Mesangial cell (primary cell): ENCODE measurements around the gene OR6S1. TPM values are rescaled to one million over a fixed set of nuclear protein-coding genes. Genes with fewer than 3 reads are reported as not detected.

Experiments used
- total RNA-seq: library from RNA; depleted of rRNA; stranded (reverse); fragments of >200 nt; gene quantifications from 2 replicates; pipeline ENCODE4 v1.2.3, GENCODE V29; 2015

Gene OR6S1
- not detected in 2 replicates for total RNA-seq

GRCh38 chr14:20641591-20641990, at the start of gene OR6S1:
Gene OR6S1, minus strand, starts transcription at chr14:20641691. Its CDS starts 0 bp downstream, at chr14:20641691.

GRCh38 chr14:20688167-20688839, 46.8 kb upstream of the OR6S1 start, which contains the start of gene ANG:
Gene ANG, plus strand, starts transcription at chr14:20688764. Its CDS starts 4,801 bp downstream, at chr14:20693565.

GRCh38 chr14:20683891-20684661, 42.6 kb upstream of the OR6S1 start, which contains the start of gene RNASE4:
Gene RNASE4, plus strand, starts transcription at chr14:20684560. Its CDS starts 14,812 bp downstream, at chr14:20699372.

GRCh38 chr14:20591235-20591634, 50.3 kb downstream of the OR6S1 start, which contains the start of gene RNASE12:
Gene RNASE12, minus strand, starts transcription at chr14:20591376. Its CDS starts 653 bp downstream, at chr14:20590723.

Other genes starting within 250 kb of the OR6S1 start
- 10.6 and 15.5 TPM in 2 replicates for gene TEP1, start 228.2 kb downstream of the OR6S1 start, total RNA-seq
- 0.25 TPM in 1 of 2 replicates, not detected in the other for gene KLHL33, start 205.5 kb downstream of the OR6S1 start, total RNA-seq
- 33.0 and 62.1 TPM in 2 replicates for gene OSGEP, start 186.9 kb downstream of the OR6S1 start, total RNA-seq
- 186 and 208 TPM in 2 replicates for gene APEX1, start 186.5 kb downstream of the OR6S1 start, total RNA-seq
- gene PIP4P1, start 180.3 kb downstream of the OR6S1 start, total RNA-seq: 18.9 and 20.2 TPM in 2 replicates
- gene PNP, start 172.3 kb downstream of the OR6S1 start, total RNA-seq: 32.2 and 90.8 TPM in 2 replicates
- not detected in 2 replicates for gene RNASE10, start 136.2 kb downstream of the OR6S1 start, total RNA-seq
- not detected in 2 replicates for gene RNASE9, start 80.6 kb downstream of the OR6S1 start, total RNA-seq
- gene RNASE11, start 53.7 kb downstream of the OR6S1 start, total RNA-seq: 0.33 TPM in 1 of 2 replicates, not detected in the other
- not detected in 2 replicates for gene RNASE12, start 50.3 kb downstream of the OR6S1 start, total RNA-seq
- gene RNASE4, start 42.9 kb upstream of the OR6S1 start, total RNA-seq: 7.2 and 11.3 TPM in 2 replicates
- 2.7 and 4.6 TPM in 2 replicates for gene ANG, start 47.1 kb upstream of the OR6S1 start, total RNA-seq
- not detected in 2 replicates for gene EDDM3A, start 104.2 kb upstream of the OR6S1 start, total RNA-seq
- gene EDDM3B, start 126.7 kb upstream of the OR6S1 start, total RNA-seq: not detected in 2 replicates
- not detected in 2 replicates for gene RNASE6, start 139.6 kb upstream of the OR6S1 start, total RNA-seq
- gene RNASE1, start 161.2 kb upstream of the OR6S1 start, total RNA-seq: not detected in 2 replicates
- gene RNASE3, start 249.7 kb upstream of the OR6S1 start, total RNA-seq: not detected in 2 replicates